Fibroblast of skin of right biceps (primary cell): Measurements from ENCODE around the gene RAB11FIP4.

Experiments used
- DNase-seq: peaks from one replicate; pipeline ENCODE4 v3.0.0-alpha.2; 2013

Gene RAB11FIP4

GRCh38 chr17:31488264-31488981, 96.9 kb downstream of the RAB11FIP4 start:
- no peak for DNase-seq

GRCh38 chr17:31488982-31489294, 97.5 kb downstream of the RAB11FIP4 start:
- DNase-seq = no peak

- no peak for DNase-seq
These were observed 98.0 kb downstream of the RAB11FIP4 start for GRCh38 chr17:31489295-31490018.

GRCh38 chr17:31490019-31490650, 98.7 kb downstream of the RAB11FIP4 start:
- no peak for DNase-seq

GRCh38 chr17:31490671-31491375, 99.3 kb downstream of the RAB11FIP4 start:
- no peak for DNase-seq

GRCh38 chr17:31491376-31492131, 100.1 kb downstream of the RAB11FIP4 start:
- no peak for DNase-seq

GRCh38 chr17:31492206-31492605, 100.7 kb downstream of the RAB11FIP4 start:
- DNase-seq = no peak

GRCh38 chr17:31492880-31493655, 101.6 kb downstream of the RAB11FIP4 start:
- DNase-seq = no peak

- no peak for DNase-seq
These were observed 102.2 kb downstream of the RAB11FIP4 start for GRCh38 chr17:31493656-31494155.

GRCh38 chr17:31494259-31495021, 103.0 kb downstream of the RAB11FIP4 start:
- DNase-seq = no peak

GRCh38 chr17:31495022-31495885, 103.8 kb downstream of the RAB11FIP4 start:
- peak; percentile 16 for DNase-seq

- DNase-seq = no peak
These were observed 104.6 kb downstream of the RAB11FIP4 start for GRCh38 chr17:31496097-31496496.

GRCh38 chr17:31496601-31497000, 105.1 kb downstream of the RAB11FIP4 start:
- no peak for DNase-seq

- DNase-seq = no peak
These were observed 106.0 kb downstream of the RAB11FIP4 start for GRCh38 chr17:31497431-31497830.

GRCh38 chr17:31497994-31498826, 106.7 kb downstream of the RAB11FIP4 start:
- DNase-seq = no peak

GRCh38 chr17:31499771-31500554, 108.5 kb downstream of the RAB11FIP4 start:
- DNase-seq = no peak

- no peak for DNase-seq
These were observed 115.0 kb downstream of the RAB11FIP4 start for GRCh38 chr17:31506517-31506916.
